Activated CD4-positive, CD25-positive, alpha-beta regulatory T cell (primary cell): ENCODE data around the gene TRIB2.

Source experiments
- DNase-seq, 4 experiments: peaks; one replicate each; lab custom pipeline; 2025; lab: John Stamatoyannopoulos, UW

Gene TRIB2

GRCh38 chr2:12720754-12721378 is 4.1 kb downstream of the TRIB2 start:
- no peak for DNase-seq

GRCh38 chr2:12721566-12722446 is 5.1 kb downstream of the TRIB2 start:
- DNase-seq, result no peak

- DNase-seq, result no peak
These were observed 5.9 kb downstream of the TRIB2 start for GRCh38 chr2:12722447-12723316.

- no peak for DNase-seq
These were observed 7.2 kb downstream of the TRIB2 start for GRCh38 chr2:12723736-12724463.

GRCh38 chr2:12725233-12726187 is 8.8 kb downstream of the TRIB2 start:
- DNase-seq, result no peak

GRCh38 chr2:12726271-12726670 is 9.5 kb downstream of the TRIB2 start:
- no peak for DNase-seq

GRCh38 chr2:12727065-12727464 is 10.3 kb downstream of the TRIB2 start:
- no peak for DNase-seq

GRCh38 chr2:12727641-12728040 is 10.9 kb downstream of the TRIB2 start:
- no peak for DNase-seq

GRCh38 chr2:12728221-12728777 is 11.6 kb downstream of the TRIB2 start:
- DNase-seq, result peak in 2 of 4 experiments; percentile 12 to 24

- no peak for DNase-seq
These were observed 13.5 kb downstream of the TRIB2 start for GRCh38 chr2:12730265-12730664.

GRCh38 chr2:12731701-12732280 is 15.1 kb downstream of the TRIB2 start:
- no peak for DNase-seq

- no peak for DNase-seq
These were observed 15.9 kb downstream of the TRIB2 start for GRCh38 chr2:12732651-12733050.

GRCh38 chr2:12733846-12734245 is 17.1 kb downstream of the TRIB2 start:
- no peak for DNase-seq

- DNase-seq, result no peak
These were observed 18.3 kb downstream of the TRIB2 start for GRCh38 chr2:12734914-12735654.

- DNase-seq, result no peak
These were observed 20.6 kb downstream of the TRIB2 start for GRCh38 chr2:12737297-12737696.

GRCh38 chr2:12737738-12738485 is 21.2 kb downstream of the TRIB2 start:
- no peak for DNase-seq

- no peak for DNase-seq
These were observed 23.1 kb downstream of the TRIB2 start for GRCh38 chr2:12739721-12740254.

GRCh38 chr2:12741380-12741779 is 24.6 kb downstream of the TRIB2 start:
- no peak for DNase-seq
